Measurements from ENCODE around the gene CAMK2D. TPM values are rescaled to one million over a fixed set of nuclear protein-coding genes. Genes with fewer than 3 reads are reported as not detected.

Gene CAMK2D
- total RNA-seq, 6 donors from 2014 or later, result 41.0 to 75.8 (median 51.9) TPM

- Histone ChIP-seq H3K4me3 (no peak overlapping the region), H3K4me1 (peaks cover 0 to 3% (median 0%) of the 10 kb centered on the region in 4 donors), H3K9me3 (no peaks in the 10 kb centered on the region), H3K27ac (no peak overlapping the region), H3K36me3 (no peaks in the 10 kb centered on the region), H3K27me3 (no peaks in the 10 kb centered on the region)
- ATAC-seq (ENCODE audit: low FRiP score in 2 of 2) (no peak), DNase-seq (no peak)
- 81 to 83% methylated on average over 4 of the region's 4 CpGs for WGBS, 2 donors
- TF ChIP-seq POLR2A (IDR thresholded peaks at IDR 0.05) (no peak), CTCF (IDR thresholded peaks at IDR 0.05) (no peak), EP300 (IDR thresholded peaks at IDR 0.05) (no peak), POLR2AphosphoS5 (IDR thresholded peaks at IDR 0.05) (no peak)
These were observed 177.0 kb downstream of the CAMK2D start for GRCh38 chr4:113584407-113585150.

- TF ChIP-seq EP300 (IDR thresholded peaks at IDR 0.05) (no peak), POLR2A (IDR thresholded peaks at IDR 0.05) (no peak), CTCF (IDR thresholded peaks at IDR 0.05) (no peak)
- DNase-seq, result no peak
- 77 to 79% methylated on average over 4 of the region's 4 CpGs for WGBS, 2 donors
- Histone ChIP-seq H3K36me3 (no peaks in the 10 kb centered on the region), H3K9me3 (no peaks in the 10 kb centered on the region), H3K4me3 (no peak overlapping the region), H3K27me3 (no peaks in the 10 kb centered on the region), H3K27ac (no peak overlapping the region), H3K4me1 (peaks cover 0 to 3% (median 0%) of the 10 kb centered on the region in 4 donors)
- ATAC-seq (ENCODE audit: low FRiP score in 2 of 2), result no peak
These were observed 178.8 kb downstream of the CAMK2D start for GRCh38 chr4:113582737-113583136.

- no peaks in the 10 kb centered on the region for H3K27me3 ChIP-seq
- TF ChIP-seq POLR2AphosphoS5 (IDR thresholded peaks at IDR 0.05) (no peak), CTCF (IDR thresholded peaks at IDR 0.05) (no peak), POLR2A (IDR thresholded peaks at IDR 0.05) (no peak), EP300 (IDR thresholded peaks at IDR 0.05) (no peak)
- H3K4me1 ChIP-seq, result peaks cover 3 to 13% (median 13%) of the 10 kb centered on the region in 4 donors
- no peak overlapping the region for H3K4me3 ChIP-seq
- DNase-seq (no peak), ATAC-seq (ENCODE audit: low FRiP score in 2 of 2) (no peak)
- H3K36me3 ChIP-seq, result no peaks in the 10 kb centered on the region
- no peaks in the 10 kb centered on the region for H3K9me3 ChIP-seq
- WGBS, 2 donors, result 94 to 98% methylated on average over 1 of the region's 1 CpG
- no peak overlapping the region for H3K27ac ChIP-seq
These were observed 182.2 kb downstream of the CAMK2D start for GRCh38 chr4:113579360-113579759.

- H3K4me3 ChIP-seq, result no peak overlapping the region
- no peaks in the 10 kb centered on the region for H3K36me3 ChIP-seq
- H3K27me3 ChIP-seq, result no peaks in the 10 kb centered on the region
- DNase-seq (no peak), ATAC-seq (ENCODE audit: low FRiP score in 2 of 2) (no peak)
- H3K9me3 ChIP-seq, result no peaks in the 10 kb centered on the region
- no peak overlapping the region for H3K27ac ChIP-seq
- WGBS, 2 donors, result 91 to 94% methylated on average over 5 of the region's 5 CpGs
- no peak for TF ChIP-seq EP300 (IDR thresholded peaks at IDR 0.05)
- TF ChIP-seq POLR2AphosphoS5 (IDR thresholded peaks at IDR 0.05), result no peak
- TF ChIP-seq CTCF (IDR thresholded peaks at IDR 0.05), result no peak
- no peak for TF ChIP-seq POLR2A (IDR thresholded peaks at IDR 0.05)
- peaks cover 3 to 17% (median 14%) of the 10 kb centered on the region in 4 donors for H3K4me1 ChIP-seq
These were observed 184.4 kb downstream of the CAMK2D start for GRCh38 chr4:113576947-113577678.
